GM19452 (cell line): ENCODE data around the gene LYRM2.

Experiments used
- ATAC-seq: cut with Tn5 transposase; IDR thresholded peaks from one replicate; pipeline ENCODE4 v1.9.1; 2021; ENCODE audit not compliant: unreplicated experiment

The LYRM2 gene

DNA sequence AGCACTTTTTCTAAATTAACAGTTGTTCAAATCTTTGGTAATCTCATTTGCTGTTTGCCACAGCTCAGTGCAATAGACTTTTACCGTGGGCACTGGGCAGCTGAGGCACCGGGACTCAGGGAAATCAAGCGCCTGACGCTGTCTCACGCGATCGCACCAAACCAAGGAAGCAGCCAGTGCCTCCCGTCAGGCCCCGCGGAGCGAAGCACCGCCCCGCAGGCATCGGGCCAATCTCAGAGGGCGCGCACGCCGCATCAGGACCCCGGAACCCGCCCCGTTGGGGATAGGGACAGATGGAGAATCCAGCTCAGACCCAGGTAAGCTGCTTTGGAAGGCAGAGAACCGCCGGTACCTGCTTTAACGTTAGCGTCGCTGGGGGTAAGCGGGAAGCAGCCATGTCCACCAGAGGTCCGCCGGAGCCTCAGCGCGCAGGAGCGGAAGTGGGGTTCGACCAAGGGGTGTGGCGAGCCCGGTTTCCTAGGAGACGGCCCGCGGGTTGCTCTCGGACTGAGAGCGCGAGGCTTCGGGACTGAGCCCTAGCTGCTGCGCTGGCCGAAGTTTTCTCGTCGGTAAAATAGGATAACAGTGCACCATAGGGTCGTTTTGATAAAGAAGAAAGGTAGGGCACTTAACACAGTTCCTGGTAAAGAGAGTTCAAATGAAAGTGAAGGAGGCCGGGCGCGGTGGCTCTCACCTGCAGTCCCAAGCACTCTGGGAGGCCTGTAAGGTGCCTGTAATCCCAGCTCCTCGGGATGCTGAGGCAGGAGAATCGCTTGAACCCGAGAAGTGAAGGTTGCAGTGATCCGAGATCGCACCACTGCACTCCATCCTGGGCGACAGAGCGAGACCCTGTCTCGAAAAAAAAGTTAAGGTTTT, at the start of gene LYRM2:
Gene LYRM2 (minus strand): TSS at position 428 of the 876 bp plus-strand sequence. CDS start 31 bp downstream, at position 397.
- ATAC-seq: peak; percentile 99

- no peak for ATAC-seq
These were observed 49.8 kb upstream of the LYRM2 start for GRCh38 chr6:89688328-89688727.

GRCh38 chr6:89685311-89685710, 46.8 kb upstream of the LYRM2 start:
- no peak for ATAC-seq

DNA sequence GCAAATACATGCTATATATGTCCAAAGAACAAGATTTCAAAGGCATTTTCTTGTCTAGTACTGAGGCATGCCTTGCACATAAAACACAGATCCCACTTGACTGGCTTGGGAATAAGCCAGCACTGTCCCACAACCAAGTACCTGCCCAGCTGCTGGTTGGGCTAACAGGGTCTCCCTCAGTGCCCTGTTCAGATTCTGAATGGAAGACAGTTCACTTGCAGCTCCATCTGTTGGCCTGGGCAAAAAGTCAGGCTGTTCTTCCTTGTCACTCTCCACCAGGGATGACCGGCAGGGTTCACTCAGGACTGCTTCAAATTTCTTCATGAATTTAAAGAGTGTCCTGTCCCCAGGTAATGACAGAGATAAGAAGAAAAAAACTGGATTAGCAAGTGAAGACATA, 44.4 kb upstream of the LYRM2 start:
- ATAC-seq: no peak

- no peak for ATAC-seq
These were observed 43.5 kb upstream of the LYRM2 start for GRCh38 chr6:89681983-89682564.

- no peak for ATAC-seq
These were observed 42.0 kb upstream of the LYRM2 start for GRCh38 chr6:89680551-89680950.

DNA sequence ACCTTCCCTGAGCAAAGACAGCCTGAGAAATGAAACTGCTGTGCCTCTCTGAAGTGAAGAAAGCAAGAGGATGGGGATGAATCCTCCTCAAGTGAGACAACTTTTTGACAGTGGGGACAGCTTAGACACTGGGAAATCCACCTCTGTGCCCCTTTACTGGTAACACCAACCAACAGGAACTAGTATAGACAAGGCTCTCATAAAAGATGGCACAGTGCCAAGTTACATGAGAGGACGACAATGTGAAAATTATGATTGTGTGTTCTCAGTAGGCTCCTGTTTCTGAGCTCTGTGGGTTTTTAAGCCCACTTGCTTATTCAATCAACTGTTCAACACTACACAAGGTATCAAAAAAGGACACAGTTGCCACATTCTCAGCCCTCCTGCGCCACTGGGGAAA, 41.6 kb upstream of the LYRM2 start:
- ATAC-seq: no peak

DNA sequence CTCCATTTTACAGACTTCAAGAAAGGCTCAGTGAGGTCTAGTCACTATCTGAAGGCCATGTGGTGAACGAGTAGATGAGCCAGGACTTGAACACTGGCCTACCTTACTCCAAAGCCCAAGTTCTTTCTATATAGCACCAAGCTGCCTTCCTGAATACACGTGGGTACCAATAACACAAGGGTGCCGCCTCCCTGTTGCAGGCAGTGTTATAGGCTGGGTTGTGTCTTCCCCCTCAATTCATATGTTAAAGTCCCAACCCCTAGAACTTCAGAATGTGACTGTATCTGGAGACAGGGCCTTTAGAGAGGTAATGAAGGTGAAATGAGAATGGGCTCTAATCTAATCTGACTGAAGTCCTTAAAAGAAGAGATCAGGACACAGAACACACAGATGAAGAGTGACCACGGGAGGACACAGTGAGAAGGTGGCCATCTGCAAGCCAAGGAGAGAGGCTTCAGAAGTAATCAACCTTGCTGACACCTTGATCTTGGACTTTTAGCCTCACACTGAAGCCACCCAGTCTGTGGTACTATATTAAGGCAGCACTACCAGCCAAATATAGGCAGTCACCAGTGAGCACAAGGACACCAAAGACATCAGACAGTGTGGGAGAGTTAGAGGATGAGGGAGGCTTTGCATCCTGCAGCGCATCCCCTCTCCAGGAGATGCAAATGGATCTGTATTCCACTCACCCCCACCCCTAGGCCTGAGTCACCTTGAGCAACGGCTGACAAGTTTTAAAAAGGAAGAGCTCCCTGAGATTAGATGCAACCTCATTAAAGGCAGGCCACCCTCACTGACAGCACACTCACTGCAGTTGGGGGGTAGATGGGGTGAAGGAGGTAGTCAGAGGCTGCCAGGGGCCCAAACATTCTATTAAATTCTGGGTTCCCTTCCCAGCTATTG, 40.9 kb upstream of the LYRM2 start:
- no peak for ATAC-seq

- no peak for ATAC-seq
These were observed 40.0 kb upstream of the LYRM2 start for GRCh38 chr6:89678531-89678930.

GRCh38 chr6:89675949-89676748, 37.6 kb upstream of the LYRM2 start:
- no peak for ATAC-seq

DNA sequence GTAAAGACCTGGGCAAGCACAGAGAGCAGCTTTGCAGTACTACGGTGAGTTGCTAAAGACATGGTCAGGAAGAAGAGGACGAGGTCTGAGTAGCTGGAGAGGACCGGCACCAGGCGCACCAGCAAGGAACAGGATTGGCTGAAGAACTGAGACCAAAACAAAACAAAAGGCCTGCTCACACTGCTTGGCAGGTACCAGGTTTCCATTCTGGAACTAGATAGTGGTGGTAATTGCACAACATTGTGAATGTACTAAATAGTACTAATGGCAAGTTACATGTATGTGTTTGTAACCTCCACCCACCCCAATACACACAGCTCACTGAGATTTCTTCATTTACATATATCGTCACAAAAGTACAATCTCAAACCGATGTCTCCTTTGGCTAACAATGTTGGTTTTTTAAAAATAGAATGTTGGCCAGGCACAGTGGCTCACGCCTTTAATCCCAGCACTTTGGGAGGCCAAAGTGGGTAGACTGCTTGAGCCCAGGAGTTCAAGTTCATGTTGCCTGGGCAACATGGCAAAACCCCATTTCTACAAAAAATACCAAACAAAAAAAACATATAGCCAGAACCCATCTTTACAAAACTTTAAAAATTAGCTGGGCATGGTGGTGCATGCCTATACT, 32.5 kb upstream of the LYRM2 start:
- ATAC-seq: no peak

- ATAC-seq: no peak
These were observed 30.5 kb upstream of the LYRM2 start for GRCh38 chr6:89669002-89669401.

- no peak for ATAC-seq
These were observed 29.5 kb upstream of the LYRM2 start for GRCh38 chr6:89667872-89668556.

DNA sequence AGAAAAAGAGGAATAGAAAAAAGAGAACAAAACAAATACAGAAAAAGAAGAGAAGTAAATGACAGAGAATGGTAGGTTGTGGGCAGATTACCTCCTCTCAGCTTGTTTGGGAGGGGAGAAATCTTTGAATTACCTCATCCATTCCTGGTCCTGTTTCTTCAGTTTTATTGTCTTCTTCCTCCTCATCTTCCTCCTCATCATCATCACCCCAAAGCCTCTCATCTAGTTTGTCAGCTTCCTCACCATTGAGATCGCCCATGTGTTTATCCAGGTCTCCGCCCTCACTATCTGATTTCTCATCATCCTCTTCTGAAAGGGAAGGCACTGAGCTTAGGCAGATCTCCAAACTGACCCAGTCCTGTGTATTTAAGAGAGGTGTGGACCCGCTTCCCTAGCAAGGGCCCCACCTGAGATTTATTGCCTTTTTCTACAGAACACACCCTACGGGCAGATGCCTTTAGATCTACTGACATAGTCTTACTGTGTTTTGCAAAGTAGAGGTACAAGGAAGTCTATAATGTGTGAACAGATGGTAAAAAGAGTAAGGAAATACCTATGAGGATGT, 24.2 kb upstream of the LYRM2 start:
- ATAC-seq: no peak

DNA sequence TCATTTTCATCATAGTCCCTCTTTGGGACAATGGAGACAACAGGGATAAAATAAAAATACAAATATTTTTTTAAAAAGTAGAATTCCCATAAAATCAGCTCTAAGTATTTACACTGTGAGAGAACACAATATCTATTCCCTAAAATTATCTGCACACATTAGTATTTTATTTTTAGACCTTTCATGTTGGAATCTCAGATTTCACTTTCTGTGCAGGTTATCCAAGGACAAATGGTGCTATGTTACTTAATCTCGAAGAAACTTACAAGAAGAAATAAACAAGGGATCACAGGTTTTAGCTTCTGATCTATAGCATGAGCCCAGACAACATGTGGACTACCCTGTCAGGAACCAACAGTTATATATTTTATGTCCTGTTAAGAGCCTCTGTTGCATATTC, 23.0 kb upstream of the LYRM2 start:
- no peak for ATAC-seq

DNA sequence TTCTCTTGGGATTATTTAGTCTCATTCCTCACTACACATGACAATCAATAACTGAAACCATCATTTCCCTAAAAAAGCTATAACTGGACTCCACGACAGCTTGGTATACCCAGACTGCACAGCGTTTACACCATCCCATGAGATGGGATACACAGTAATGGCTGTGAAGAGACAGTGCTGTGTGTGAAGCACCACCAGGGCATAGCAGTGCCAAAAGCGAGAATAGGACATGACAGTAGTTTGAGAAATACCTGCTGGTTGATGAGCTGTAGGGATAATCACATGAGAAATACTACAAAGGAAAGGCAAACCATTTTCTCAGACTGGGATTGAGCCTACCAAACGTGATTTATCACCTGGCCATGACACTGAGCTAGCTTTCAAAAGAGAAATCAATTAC, 22.4 kb upstream of the LYRM2 start:
- ATAC-seq: no peak

DNA sequence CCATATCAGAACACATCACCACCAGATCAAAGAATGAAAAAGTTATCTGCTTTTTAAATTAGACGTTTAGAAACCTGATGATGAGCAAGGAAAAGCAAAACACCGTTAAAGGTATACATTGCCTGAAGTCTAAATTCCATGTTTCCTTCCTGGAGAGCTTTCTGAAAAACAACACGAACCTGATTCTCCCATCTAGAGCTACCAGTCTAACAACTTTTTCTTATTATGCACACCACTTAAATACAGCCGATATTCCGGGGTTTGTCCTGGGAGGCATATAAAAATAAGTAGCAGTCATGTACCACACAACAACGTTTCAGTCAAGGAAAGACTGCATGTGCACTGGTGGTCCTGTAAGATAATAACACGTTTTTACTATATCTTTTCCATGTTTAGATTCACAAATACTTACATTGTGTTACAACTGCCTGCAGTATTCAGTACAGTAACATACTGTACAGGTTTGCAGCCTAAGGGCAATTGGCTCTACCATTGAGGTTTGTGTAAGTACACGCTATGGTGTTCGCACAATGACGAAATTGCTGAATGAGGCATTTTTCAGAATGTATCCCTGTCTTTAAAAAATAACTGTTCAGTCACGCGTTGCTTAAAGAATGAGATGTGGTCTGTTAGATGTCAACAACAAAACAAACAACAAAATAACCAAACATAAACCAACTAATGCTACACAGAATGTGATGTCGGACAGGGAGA, 19.1 kb upstream of the LYRM2 start:
- no peak for ATAC-seq

- ATAC-seq: no peak
These were observed 16.6 kb upstream of the LYRM2 start for GRCh38 chr6:89655122-89655521.

DNA sequence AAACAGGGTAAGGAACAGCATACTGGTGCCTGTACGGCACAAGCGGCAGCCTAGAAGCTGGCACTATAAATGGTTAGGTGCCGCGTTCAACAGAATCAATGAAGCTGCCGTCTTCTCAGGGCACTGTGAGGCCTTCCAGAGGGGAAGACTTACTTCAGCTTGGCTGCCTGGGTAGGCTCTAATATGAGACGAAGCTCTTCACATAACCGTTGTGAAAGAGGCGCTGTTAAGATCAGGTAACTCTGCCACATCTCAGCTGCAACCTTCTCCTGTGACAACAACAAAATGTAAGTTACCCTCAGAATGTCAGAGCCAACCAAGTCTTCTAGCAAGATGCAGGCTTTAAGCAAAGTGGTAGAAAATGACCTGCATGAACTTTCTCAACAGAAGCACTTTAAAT, 12.0 kb upstream of the LYRM2 start:
- no peak for ATAC-seq
